ENCODE measurements around the gene TSC22D3. TPM values are rescaled to one million over a fixed set of nuclear protein-coding genes. Genes with fewer than 3 reads are reported as not detected.

Gene TSC22D3
- polyA plus RNA-seq, 1 experiment: 34.7 TPM

GRCh38 chrX:107709266-107709806 lies 66.3 kb downstream of the TSC22D3 start:
- no peak for DNase-seq (ENCODE audit: low read depth)
- Histone ChIP-seq H3K36me3 (ENCODE audit: control insufficient read depth, insufficient read depth, low read length) (peaks cover 3% of the 10 kb centered on the region), H3K4me3 (ENCODE audit: low read depth, low read length) (no peak overlapping the region), H3K27me3 (ENCODE audit: control insufficient read depth, insufficient read depth, low read length) (no peaks in the 10 kb centered on the region)
- ChIA-PET CTCF (interaction anchor here (0.7 kb wide), 1 partner anchor 150 kb away, joined by 3 read pairs; no protein-coding TSS in a partner anchor), POLR2A (no interaction called here)
- TF ChIP-seq CTCF (IDR thresholded peaks at IDR 0.05; ENCODE audit: insufficient read depth, low read depth, low read length): no peak

DNA sequence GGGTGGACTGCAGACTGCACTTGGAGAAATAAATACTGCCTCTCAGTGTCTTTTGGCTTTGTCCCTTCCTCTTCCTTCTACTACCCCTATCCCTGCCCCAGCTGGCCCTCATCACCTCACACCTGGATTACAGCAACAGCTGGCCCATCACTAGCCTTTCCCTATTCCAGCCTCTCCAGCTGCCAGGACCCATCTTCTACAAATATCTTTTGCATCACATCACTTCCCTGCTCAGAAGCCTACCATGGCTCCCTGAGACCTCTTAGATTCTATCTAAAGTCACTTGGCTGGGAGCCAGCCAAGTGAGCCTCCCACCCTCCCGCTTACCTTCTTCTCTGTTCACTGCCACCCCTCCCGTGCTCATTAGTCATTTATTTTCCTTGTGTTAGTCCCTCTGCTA lies 66.8 kb downstream of the TSC22D3 start:
- Histone ChIP-seq H3K27me3 (ENCODE audit: control insufficient read depth, insufficient read depth, low read length) (no peaks in the 10 kb centered on the region), H3K4me3 (ENCODE audit: low read depth, low read length) (no peak overlapping the region), H3K36me3 (ENCODE audit: control insufficient read depth, insufficient read depth, low read length) (no peaks in the 10 kb centered on the region; the same call in 1 of the 2 replicates)
- TF ChIP-seq CTCF (IDR thresholded peaks at IDR 0.05; ENCODE audit: insufficient read depth, low read depth, low read length): no peak
- ChIA-PET POLR2A (no interaction called here), CTCF (no interaction called here)
- no peak for DNase-seq (ENCODE audit: low read depth)

GRCh38 chrX:107707866-107708265 lies 67.7 kb downstream of the TSC22D3 start:
- CTCF ChIA-PET: interaction anchor here (1.7 kb wide), 1 partner anchor 9 kb away, joined by 7 read pairs; no protein-coding TSS in a partner anchor
- Histone ChIP-seq H3K4me3 (ENCODE audit: low read depth, low read length) (no peak overlapping the region), H3K36me3 (ENCODE audit: control insufficient read depth, insufficient read depth, low read length) (no peaks in the 10 kb centered on the region), H3K27me3 (ENCODE audit: control insufficient read depth, insufficient read depth, low read length) (no peaks in the 10 kb centered on the region)
- POLR2A ChIA-PET: no interaction called here
- no peak for DNase-seq (ENCODE audit: low read depth)
- TF ChIP-seq CTCF (IDR thresholded peaks at IDR 0.05; ENCODE audit: insufficient read depth, low read depth, low read length): no peak

DNA sequence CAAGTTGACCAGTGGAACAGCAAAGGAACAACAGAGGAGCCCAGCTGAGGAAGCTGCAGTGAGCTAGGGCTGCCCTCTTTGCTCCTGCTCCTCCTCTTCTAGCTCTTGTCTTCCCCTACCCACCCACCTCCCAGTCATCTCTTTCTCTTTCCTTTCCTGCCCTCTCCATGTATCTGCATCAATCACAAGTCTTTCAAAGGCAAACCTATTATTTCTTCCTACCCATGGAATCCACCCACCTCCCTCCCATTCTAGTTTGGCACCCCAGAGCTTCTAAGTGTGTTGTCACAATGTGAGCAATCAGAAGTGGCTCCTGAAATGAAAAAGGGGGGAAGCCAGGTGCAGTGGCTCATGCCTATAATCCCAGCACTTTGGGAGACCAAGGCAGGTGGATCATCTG lies 69.3 kb downstream of the TSC22D3 start:
- POLR2A ChIA-PET: no interaction called here
- no peak for TF ChIP-seq CTCF (IDR thresholded peaks at IDR 0.05; ENCODE audit: insufficient read depth, low read depth, low read length)
- no peak for DNase-seq (ENCODE audit: low read depth)
- CTCF ChIA-PET: interaction anchor here (1.7 kb wide), 1 partner anchor 11 kb away, joined by 7 read pairs; no protein-coding TSS in a partner anchor
- no peaks in the 10 kb centered on the region for H3K27me3 ChIP-seq (ENCODE audit: control insufficient read depth, insufficient read depth, low read length)
- no peaks in the 10 kb centered on the region for H3K36me3 ChIP-seq (ENCODE audit: control insufficient read depth, insufficient read depth, low read length)
- no peak overlapping the region for H3K4me3 ChIP-seq (ENCODE audit: low read depth, low read length)

GRCh38 chrX:107704587-107704986 lies 71.0 kb downstream of the TSC22D3 start:
- no peaks in the 10 kb centered on the region for H3K36me3 ChIP-seq (ENCODE audit: control insufficient read depth, insufficient read depth, low read length)
- ChIA-PET POLR2A (no interaction called here), CTCF (interaction anchor here (0.9 to 1.4 kb wide), 2 partner anchors 13 to 33 kb away, joined by 3 to 5 read pairs; no protein-coding TSS in a partner anchor)
- H3K4me3 ChIP-seq (ENCODE audit: low read depth, low read length): no peak overlapping the region
- no peak for TF ChIP-seq CTCF (IDR thresholded peaks at IDR 0.05; ENCODE audit: insufficient read depth, low read depth, low read length)
- no peaks in the 10 kb centered on the region for H3K27me3 ChIP-seq (ENCODE audit: control insufficient read depth, insufficient read depth, low read length)
- DNase-seq (ENCODE audit: low read depth): no peak

Data from BJ (cell line).